ENCODE data around the gene MYLK4. TPM values are rescaled to one million over a fixed set of nuclear protein-coding genes. Genes with fewer than 3 reads are reported as not detected.

The MYLK4 gene
- total RNA-seq, 1 experiment from 2014 or later: 1.6 TPM

DNA sequence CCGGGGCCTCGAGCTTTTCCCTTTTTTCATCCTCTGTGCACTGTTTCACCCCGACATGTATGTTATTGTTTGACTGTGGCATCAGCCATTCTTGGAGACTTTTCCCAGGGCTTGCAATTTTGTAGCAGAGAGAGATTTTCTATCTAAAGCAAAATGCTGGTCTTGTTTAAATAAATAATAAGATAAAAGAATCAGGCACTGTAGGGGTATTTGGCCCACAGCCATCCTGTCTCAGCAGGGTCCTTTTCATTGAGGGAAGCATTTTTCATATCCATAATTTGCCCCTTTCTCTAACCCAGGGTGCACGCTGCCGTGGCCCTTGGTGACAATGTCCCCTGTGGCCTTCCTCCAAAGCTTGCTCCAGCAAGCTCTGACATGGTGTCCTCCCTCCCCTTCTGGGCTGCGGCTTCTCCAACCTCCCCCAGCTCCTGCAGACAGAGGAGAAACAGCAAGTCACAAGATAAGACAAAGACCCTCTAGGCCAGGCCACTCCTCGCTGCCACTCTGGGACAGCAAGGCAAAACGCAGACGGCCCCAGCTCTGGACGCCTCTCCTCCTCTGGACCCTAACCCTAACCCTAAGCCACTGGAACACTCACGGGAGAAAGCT, 117.6 kb downstream of the MYLK4 start:
- Histone ChIP-seq H2AFZ (no peak overlapping the region), H4K20me1 (ENCODE audit: insufficient read depth) (no peaks in the 10 kb centered on the region), H3K9me2 (ENCODE audit: insufficient read depth) (no peaks in the 10 kb centered on the region), H3K9me3 (ENCODE audit: insufficient read depth, low read depth) (no peaks in the 10 kb centered on the region), H3K4me1 (replicated peaks; ENCODE audit: insufficient read depth) (peaks cover 25% of the 10 kb centered on the region), H3K79me2 (ENCODE audit: low read depth) (no peaks in the 10 kb centered on the region), H3K4me3 (no peak overlapping the region), H3K27me3 (ENCODE audit: insufficient read depth, low read depth) (no peaks in the 10 kb centered on the region), H3F3A (ENCODE audit: insufficient read depth, low read depth) (peaks cover 16% of the 10 kb centered on the region), H3K4me2 (no peak overlapping the region), H3K36me3 (ENCODE audit: low read depth) (no peaks in the 10 kb centered on the region), H3K27ac (no peak overlapping the region)
- ChIA-PET CTCF (interaction anchor here (2.3 kb wide), 1 partner anchor 22 kb away, joined by 7 read pairs; no protein-coding TSS in a partner anchor), POLR2A (ENCODE audit: unreplicated experiment) (no interaction called here)
- intact Hi-C loops (cut with micrococcal nuclease; ENCODE audit: unreplicated experiment): loop anchor here (5.0 kb wide), 2 partner anchors 436 to 526 kb away; no protein-coding TSS in a partner anchor
- no TSS peak for BruUV-seq (replicated peaks)
- no peak for DNase-seq
- TF ChIP-seq, protein P1, sequence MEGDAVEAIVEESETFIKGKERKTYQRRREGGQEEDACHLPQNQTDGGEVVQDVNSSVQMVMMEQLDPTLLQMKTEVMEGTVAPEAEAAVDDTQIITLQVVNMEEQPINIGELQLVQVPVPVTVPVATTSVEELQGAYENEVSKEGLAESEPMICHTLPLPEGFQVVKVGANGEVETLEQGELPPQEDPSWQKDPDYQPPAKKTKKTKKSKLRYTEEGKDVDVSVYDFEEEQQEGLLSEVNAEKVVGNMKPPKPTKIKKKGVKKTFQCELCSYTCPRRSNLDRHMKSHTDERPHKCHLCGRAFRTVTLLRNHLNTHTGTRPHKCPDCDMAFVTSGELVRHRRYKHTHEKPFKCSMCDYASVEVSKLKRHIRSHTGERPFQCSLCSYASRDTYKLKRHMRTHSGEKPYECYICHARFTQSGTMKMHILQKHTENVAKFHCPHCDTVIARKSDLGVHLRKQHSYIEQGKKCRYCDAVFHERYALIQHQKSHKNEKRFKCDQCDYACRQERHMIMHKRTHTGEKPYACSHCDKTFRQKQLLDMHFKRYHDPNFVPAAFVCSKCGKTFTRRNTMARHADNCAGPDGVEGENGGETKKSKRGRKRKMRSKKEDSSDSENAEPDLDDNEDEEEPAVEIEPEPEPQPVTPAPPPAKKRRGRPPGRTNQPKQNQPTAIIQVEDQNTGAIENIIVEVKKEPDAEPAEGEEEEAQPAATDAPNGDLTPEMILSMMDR (conservative IDR thresholded peaks at IDR 0.05): no peak
- no peak for TF ChIP-seq EZH2 (IDR thresholded peaks at IDR 0.05; ENCODE audit: low read depth)

DNA sequence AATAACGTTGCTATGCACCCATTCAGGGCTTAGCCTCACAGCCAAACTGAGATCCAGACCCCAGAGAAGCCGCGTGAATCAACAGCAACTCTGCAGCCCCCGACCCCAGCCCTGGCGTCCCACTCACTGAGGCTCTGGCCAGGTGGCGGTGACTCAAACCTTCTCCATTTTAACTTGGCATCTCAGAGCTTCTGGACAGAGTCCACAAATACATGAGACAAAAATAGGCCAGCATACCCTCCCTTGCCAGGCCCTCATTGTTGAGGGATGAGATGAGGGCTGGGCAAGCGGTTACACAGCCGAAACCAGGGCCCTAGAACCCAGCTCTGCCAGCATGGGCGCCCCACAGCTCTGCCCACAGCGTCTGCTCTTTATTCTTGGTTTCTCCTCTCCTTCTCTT, 118.4 kb downstream of the MYLK4 start:
- H3K36me3 ChIP-seq (ENCODE audit: low read depth): no peaks in the 10 kb centered on the region
- ChIA-PET CTCF (no interaction called here), POLR2A (ENCODE audit: unreplicated experiment) (interaction anchor here (0.6 kb wide), 1 partner anchor 117 kb away, joined by 5 read pairs; no protein-coding TSS in a partner anchor)
- H2AFZ ChIP-seq: no peak overlapping the region
- H3K79me2 ChIP-seq (ENCODE audit: low read depth): no peaks in the 10 kb centered on the region
- H3K4me2 ChIP-seq: no peak overlapping the region
- intact Hi-C loops (cut with micrococcal nuclease; ENCODE audit: unreplicated experiment): loop anchor here (5.0 kb wide), 2 partner anchors 435 to 525 kb away; no protein-coding TSS in a partner anchor
- DNase-seq: no peak
- H3K4me1 ChIP-seq (replicated peaks; ENCODE audit: insufficient read depth): peaks cover 25% of the 10 kb centered on the region
- no peaks in the 10 kb centered on the region for H3K27me3 ChIP-seq (ENCODE audit: insufficient read depth, low read depth)
- H3K9me3 ChIP-seq (ENCODE audit: insufficient read depth, low read depth): no peaks in the 10 kb centered on the region
- peaks cover 16% of the 10 kb centered on the region for H3F3A ChIP-seq (ENCODE audit: insufficient read depth, low read depth)
- H3K27ac ChIP-seq: no peak overlapping the region
- BruUV-seq (replicated peaks): no TSS peak
- no peak overlapping the region for H3K4me3 ChIP-seq
- H4K20me1 ChIP-seq (ENCODE audit: insufficient read depth): no peaks in the 10 kb centered on the region
- H3K9me2 ChIP-seq (ENCODE audit: insufficient read depth): no peaks in the 10 kb centered on the region
- TF ChIP-seq, protein P1 (conservative IDR thresholded peaks at IDR 0.05): no peak
- TF ChIP-seq EZH2 (IDR thresholded peaks at IDR 0.05; ENCODE audit: low read depth): no peak

DNA sequence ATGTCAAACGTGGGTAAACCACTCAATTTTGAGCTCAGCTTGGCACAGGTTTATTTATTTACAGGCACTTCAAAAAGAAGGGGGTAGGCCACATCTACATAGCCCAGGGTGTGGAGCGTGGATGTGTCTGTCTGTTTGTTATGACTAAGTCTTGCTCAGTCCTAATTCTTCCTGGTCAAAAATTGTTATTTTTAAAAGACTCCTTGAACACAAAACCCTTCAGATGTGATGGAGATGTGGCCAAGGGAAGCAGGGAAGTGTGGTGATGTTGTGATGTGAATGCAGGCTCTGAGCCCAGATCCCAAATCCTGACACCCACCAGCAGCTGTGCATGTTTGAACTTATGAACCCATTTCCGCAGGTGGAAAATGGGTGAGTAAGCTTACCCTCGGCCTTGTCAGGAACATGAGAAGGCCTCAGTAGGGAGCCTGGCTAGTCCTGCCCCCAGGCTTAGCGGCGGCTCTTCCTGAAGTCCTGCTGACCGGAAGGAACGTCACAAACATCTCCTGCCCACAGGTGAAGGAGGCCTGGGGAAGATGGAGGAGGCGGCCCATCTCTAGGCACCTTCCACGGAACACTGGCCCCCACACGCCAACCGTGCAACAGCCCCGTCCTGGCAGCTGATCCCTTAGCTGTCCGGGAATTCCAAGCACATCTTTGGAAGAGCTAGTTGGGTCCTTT, 119.7 kb downstream of the MYLK4 start:
- no peaks in the 10 kb centered on the region for H3K27me3 ChIP-seq (ENCODE audit: insufficient read depth, low read depth)
- H3K4me3 ChIP-seq: no peak overlapping the region
- DNase-seq: peak; percentile 19 to 57
- POLR2A ChIA-PET (ENCODE audit: unreplicated experiment): interaction anchor here (0.7 kb wide), 1 partner anchor 386 kb away, joined by 3 read pairs; no protein-coding TSS in a partner anchor
- peaks cover 25% of the 10 kb centered on the region for H3K4me1 ChIP-seq (replicated peaks; ENCODE audit: insufficient read depth)
- H3K27ac ChIP-seq: peak overlapping the region; percentile 80
- H3K36me3 ChIP-seq (ENCODE audit: low read depth): no peaks in the 10 kb centered on the region
- peak overlapping the region; percentile 58; the same call in 1 of the 2 replicates for H2AFZ ChIP-seq
- no peaks in the 10 kb centered on the region for H3K79me2 ChIP-seq (ENCODE audit: low read depth)
- BruUV-seq (replicated peaks): no TSS peak
- intact Hi-C loops (cut with micrococcal nuclease; ENCODE audit: unreplicated experiment): loop anchor here (2.0 to 5.0 kb wide), 5 partner anchors 52 to 524 kb away; no protein-coding TSS in a partner anchor
- no peaks in the 10 kb centered on the region for H3K9me3 ChIP-seq (ENCODE audit: insufficient read depth, low read depth)
- H3F3A ChIP-seq (ENCODE audit: insufficient read depth, low read depth): peaks cover 16% of the 10 kb centered on the region
- no peaks in the 10 kb centered on the region for H4K20me1 ChIP-seq (ENCODE audit: insufficient read depth)
- TF ChIP-seq, protein P1 (conservative IDR thresholded peaks at IDR 0.05): no peak
- TF ChIP-seq EZH2 (IDR thresholded peaks at IDR 0.05; ENCODE audit: low read depth): no peak
- H3K9me2 ChIP-seq (ENCODE audit: insufficient read depth): no peaks in the 10 kb centered on the region
- CTCF ChIA-PET: no interaction called here
- peak overlapping the region; percentile 65 for H3K4me2 ChIP-seq
